Activated CD4-positive, alpha-beta T cell treated with anti-CD3 and anti-CD28 coated beads, Interleukin-2, amount 10 ng/mL, durations not matched to agents 24 days and 14 days (primary cell): ENCODE results near the gene ZNF3. TPM values are rescaled to one million over a fixed set of nuclear protein-coding genes. Genes with fewer than 3 reads are reported as not detected.

Experiments
- DNase-seq: peaks from one replicate; pipeline ENCODE4 v3.0.0; 2022
- H3K27ac Mint-ChIP-seq: one replicate; pipeline ENCODE4 v1.8.0; 2022; ENCODE audit warnings: mild to moderate bottlenecking, mixed read lengths
- H3K27me3 Mint-ChIP-seq: one replicate; pipeline ENCODE4 v1.8.0; 2022; ENCODE audit warnings: mixed read lengths
- H3K36me3 Mint-ChIP-seq: one replicate; pipeline ENCODE4 v1.8.0; 2022; ENCODE audit warnings: low read depth, mild to moderate bottlenecking, mixed read lengths
- H3K4me1 Mint-ChIP-seq: one replicate; pipeline ENCODE4 v1.8.0; 2021; ENCODE audit warnings: mixed read lengths
- H3K4me3 Mint-ChIP-seq: one replicate; pipeline ENCODE4 v1.8.0; 2022; ENCODE audit warnings: mild to moderate bottlenecking, moderate library complexity, mixed read lengths
- H3K9me3 Mint-ChIP-seq: one replicate; pipeline ENCODE4 v1.8.0; 2021; ENCODE audit warnings: mixed read lengths
- intact Hi-C: fragments of 100-400 bp; cut with micrococcal nuclease; formaldehyde crosslinking; loops from one replicate; pipeline ENCODE4 v1.15.1; 2023
- total RNA-seq: library from RNA; stranded (reverse); gene quantifications from 2 replicates; pipeline ENCODE4 v1.2.3, GENCODE V29; 2022

The ZNF3 gene
- total RNA-seq, 1 donor from 2014 or later: 21.5 TPM

GRCh38 chr7:100040575-100040974, 40.9 kb downstream of the ZNF3 start:
- no peaks in the 10 kb centered on the region for H3K27me3 Mint-ChIP-seq
- H3K36me3 Mint-ChIP-seq: peaks cover 24% of the 10 kb centered on the region
- H3K4me3 Mint-ChIP-seq: no peak overlapping the region
- intact Hi-C loops: no loop called here
- H3K9me3 Mint-ChIP-seq: no peaks in the 10 kb centered on the region
- H3K4me1 Mint-ChIP-seq: peaks cover 14% of the 10 kb centered on the region
- DNase-seq: no peak
- H3K27ac Mint-ChIP-seq: no peak overlapping the region

GRCh38 chr7:100038326-100038725, 43.2 kb downstream of the ZNF3 start:
- Mint-ChIP-seq H3K4me1 (peaks cover 12% of the 10 kb centered on the region), H3K36me3 (peaks cover 44% of the 10 kb centered on the region), H3K27me3 (no peaks in the 10 kb centered on the region), H3K9me3 (no peaks in the 10 kb centered on the region), H3K27ac (no peak overlapping the region), H3K4me3 (no peak overlapping the region)
- intact Hi-C loops: no loop called here
- no peak for DNase-seq

- intact Hi-C loops: no loop called here
- no peak for DNase-seq
- Mint-ChIP-seq H3K9me3 (no peaks in the 10 kb centered on the region), H3K27me3 (no peaks in the 10 kb centered on the region), H3K4me3 (no peak overlapping the region), H3K36me3 (peaks cover 57% of the 10 kb centered on the region), H3K4me1 (peaks cover 7% of the 10 kb centered on the region), H3K27ac (no peak overlapping the region)
Measured at GRCh38 chr7:100035876-100036275, 45.6 kb downstream of the ZNF3 start.

- no peaks in the 10 kb centered on the region for H3K27me3 Mint-ChIP-seq
- DNase-seq: no peak
- H3K4me3 Mint-ChIP-seq: no peak overlapping the region
- peaks cover 66% of the 10 kb centered on the region for H3K36me3 Mint-ChIP-seq
- no peaks in the 10 kb centered on the region for H3K9me3 Mint-ChIP-seq
- intact Hi-C loops: no loop called here
- H3K27ac Mint-ChIP-seq: no peak overlapping the region
- no peaks in the 10 kb centered on the region for H3K4me1 Mint-ChIP-seq
Measured at GRCh38 chr7:100034871-100035510, 46.5 kb downstream of the ZNF3 start.

GRCh38 chr7:100033526-100033925, 48.0 kb downstream of the ZNF3 start:
- Mint-ChIP-seq H3K4me1 (no peaks in the 10 kb centered on the region), H3K4me3 (no peak overlapping the region), H3K36me3 (peaks cover 70% of the 10 kb centered on the region), H3K27ac (no peak overlapping the region), H3K9me3 (no peaks in the 10 kb centered on the region), H3K27me3 (no peaks in the 10 kb centered on the region)
- no peak for DNase-seq
- intact Hi-C loops: no loop called here

GRCh38 chr7:100029596-100029995, 51.9 kb downstream of the ZNF3 start:
- H3K27me3 Mint-ChIP-seq: no peaks in the 10 kb centered on the region
- H3K4me3 Mint-ChIP-seq: no peak overlapping the region
- no peak overlapping the region for H3K27ac Mint-ChIP-seq
- H3K9me3 Mint-ChIP-seq: no peaks in the 10 kb centered on the region
- H3K36me3 Mint-ChIP-seq: peaks cover 69% of the 10 kb centered on the region
- DNase-seq: no peak
- intact Hi-C loops: no loop called here
- H3K4me1 Mint-ChIP-seq: peaks cover 5% of the 10 kb centered on the region

- no peak overlapping the region for H3K4me3 Mint-ChIP-seq
- intact Hi-C loops: no loop called here
- no peak for DNase-seq
- no peaks in the 10 kb centered on the region for H3K9me3 Mint-ChIP-seq
- no peak overlapping the region for H3K27ac Mint-ChIP-seq
- H3K4me1 Mint-ChIP-seq: peaks cover 14% of the 10 kb centered on the region
- H3K36me3 Mint-ChIP-seq: peaks cover 70% of the 10 kb centered on the region
- no peaks in the 10 kb centered on the region for H3K27me3 Mint-ChIP-seq
Measured at GRCh38 chr7:100027197-100027596, 54.3 kb downstream of the ZNF3 start.

GRCh38 chr7:100024020-100024619, 57.4 kb downstream of the ZNF3 start:
- peaks cover 55% of the 10 kb centered on the region for H3K36me3 Mint-ChIP-seq

GRCh38 chr7:100023526-100023925, 58.0 kb downstream of the ZNF3 start:
- Mint-ChIP-seq H3K27me3 (no peaks in the 10 kb centered on the region), H3K36me3 (peaks cover 54% of the 10 kb centered on the region), H3K9me3 (no peaks in the 10 kb centered on the region), H3K27ac (no peak overlapping the region), H3K4me3 (no peak overlapping the region), H3K4me1 (peaks cover 25% of the 10 kb centered on the region)
- intact Hi-C loops: no loop called here
- no peak for DNase-seq

More at GRCh38 chr7:100024020-100024619, 57.4 kb downstream of the ZNF3 start:
- no peak for DNase-seq
- no peaks in the 10 kb centered on the region for H3K9me3 Mint-ChIP-seq
- peaks cover 25% of the 10 kb centered on the region for H3K4me1 Mint-ChIP-seq
- no peak overlapping the region for H3K27ac Mint-ChIP-seq
- H3K27me3 Mint-ChIP-seq: no peaks in the 10 kb centered on the region
- no peak overlapping the region for H3K4me3 Mint-ChIP-seq
- intact Hi-C loops: no loop called here

- Mint-ChIP-seq H3K4me3 (no peak overlapping the region), H3K4me1 (peaks cover 28% of the 10 kb centered on the region), H3K27ac (no peak overlapping the region), H3K36me3 (peaks cover 54% of the 10 kb centered on the region), H3K27me3 (no peaks in the 10 kb centered on the region), H3K9me3 (no peaks in the 10 kb centered on the region)
- no peak for DNase-seq
- intact Hi-C loops: no loop called here
Measured at GRCh38 chr7:100022621-100023020, 58.9 kb downstream of the ZNF3 start.

GRCh38 chr7:100021297-100021696, 60.2 kb downstream of the ZNF3 start:
- DNase-seq: no peak
- no peak overlapping the region for H3K4me3 Mint-ChIP-seq
- no peaks in the 10 kb centered on the region for H3K9me3 Mint-ChIP-seq
- peaks cover 36% of the 10 kb centered on the region for H3K4me1 Mint-ChIP-seq
- intact Hi-C loops: no loop called here
- H3K27ac Mint-ChIP-seq: peak overlapping the region; percentile 62
- H3K36me3 Mint-ChIP-seq: peaks cover 55% of the 10 kb centered on the region
- H3K27me3 Mint-ChIP-seq: no peaks in the 10 kb centered on the region

Other genes with a start within 250 kb of the ZNF3 start
- 0.19 and 0.33 TPM in 2 replicates for gene OR2AE1, start 204.7 kb downstream of the ZNF3 start, total RNA-seq
- 22.3 and 24.0 TPM in 2 replicates for gene TRIM4, start 162.2 kb downstream of the ZNF3 start, total RNA-seq
- gene GJC3, start 152.1 kb downstream of the ZNF3 start, total RNA-seq: 0.36 TPM in 1 of 2 replicates, not detected in the other
- not detected in 2 replicates for gene AZGP1, start 105.7 kb downstream of the ZNF3 start, total RNA-seq
- gene ZKSCAN1, start 66.1 kb downstream of the ZNF3 start, total RNA-seq: 54.8 and 56.3 TPM in 2 replicates
- 8.0 TPM in 2 replicates for gene ZSCAN21, start 31.9 kb downstream of the ZNF3 start, total RNA-seq
- gene COPS6, start 7.2 kb upstream of the ZNF3 start, total RNA-seq: 109 and 114 TPM in 2 replicates
- gene MCM7, start 19.7 kb upstream of the ZNF3 start, total RNA-seq: 464 and 469 TPM in 2 replicates
- gene AP4M1, start 19.9 kb upstream of the ZNF3 start, total RNA-seq: 13.5 and 16.4 TPM in 2 replicates
- gene TAF6, start 37.6 kb upstream of the ZNF3 start, total RNA-seq: 68.4 and 71.5 TPM in 2 replicates
- gene CNPY4, start 37.9 kb upstream of the ZNF3 start, total RNA-seq: 16.2 and 17.0 TPM in 2 replicates
- 3.0 and 3.5 TPM in 2 replicates for gene MBLAC1, start 45.2 kb upstream of the ZNF3 start, total RNA-seq
- 123 and 126 TPM in 2 replicates for gene LAMTOR4, start 67.2 kb upstream of the ZNF3 start, total RNA-seq
- gene TRAPPC14, start 77.0 kb upstream of the ZNF3 start, total RNA-seq: 31.7 and 39.2 TPM in 2 replicates
- 2.1 TPM in 2 replicates for gene GAL3ST4, start 86.9 kb upstream of the ZNF3 start, total RNA-seq
- gene GPC2, start 95.7 kb upstream of the ZNF3 start, total RNA-seq: 6.3 and 7.9 TPM in 2 replicates
- gene STAG3, start 96.2 kb upstream of the ZNF3 start, total RNA-seq: 23.7 TPM in 2 replicates
- 20.9 and 21.6 TPM in 2 replicates for gene PVRIG, start 138.2 kb upstream of the ZNF3 start, total RNA-seq
- not detected in 2 replicates for gene SPDYE3, start 226.0 kb upstream of the ZNF3 start, total RNA-seq